Fibroblast of lung (primary cell): ENCODE results near the gene HECW1. TPM values are rescaled to one million over a fixed set of nuclear protein-coding genes. Genes with fewer than 3 reads are reported as not detected.

Source experiments
- DNase-seq, 2 donors: peaks; one replicate each; pipeline versions ENCODE4 v3.0.0 to v3.0.0-alpha.2; 2010; ENCODE audit warnings: low read depth in 2 of 2
- H2AFZ ChIP-seq: 2 replicates; pipeline ENCODE4 v1.5.1; 2012; ENCODE audit warnings: low read length, control low read depth, inconsistent platforms
- H3K27ac ChIP-seq: 2 replicates; pipeline ENCODE4 v1.5.1; 2011; ENCODE audit warnings: low read length, control low read depth; ENCODE audit not compliant: insufficient read depth
- H3K27me3 ChIP-seq: 2 replicates; pipeline ENCODE4 v1.5.1; 2011; ENCODE audit warnings: mild to moderate bottlenecking, low read length; ENCODE audit not compliant: control insufficient read depth, insufficient read depth
- H3K36me3 ChIP-seq: 2 replicates; pipeline ENCODE4 v1.5.1; 2011; ENCODE audit warnings: low read length; ENCODE audit not compliant: control insufficient read depth, insufficient read depth
- H3K4me1 ChIP-seq: 2 replicates; pipeline ENCODE4 v1.5.1; 2011; ENCODE audit warnings: low read length; ENCODE audit not compliant: control insufficient read depth, insufficient read depth; ENCODE audit errors: extremely low read depth
- H3K4me2 ChIP-seq: 2 replicates; pipeline ENCODE4 v1.5.1; 2011; ENCODE audit warnings: low read length, control low read depth; ENCODE audit not compliant: insufficient read depth; ENCODE audit errors: extremely low read depth
- H3K4me3 ChIP-seq, 4 experiments: fragments of 200-600 bp in 1 of 4; sonication (generic) in 1 of 4; replicated peaks in 1 of 4; 2 replicates each; pipeline ENCODE4 v1.5.1; 2011 to 2016; ENCODE audit warnings: low read length in 4 of 4, low read depth in 3 of 4, mild to moderate bottlenecking in 3 of 4, control low read depth in 2 of 4, inconsistent platforms in 1 of 4, mixed read lengths in 1 of 4; ENCODE audit not compliant: insufficient read depth in 1 of 4; ENCODE audit errors: control extremely low read depth in 1 of 4
- H3K79me2 ChIP-seq: 2 replicates; pipeline ENCODE4 v1.5.1; 2012; ENCODE audit warnings: mild to moderate bottlenecking, low read length, inconsistent platforms; ENCODE audit not compliant: control insufficient read depth, insufficient read depth
- H3K9ac ChIP-seq: 2 replicates; pipeline ENCODE4 v1.5.1; 2011; ENCODE audit warnings: mild to moderate bottlenecking, low read length, control low read depth; ENCODE audit not compliant: insufficient read depth
- H3K9me3 ChIP-seq: 2 replicates; pipeline ENCODE4 v1.5.1; 2012; ENCODE audit warnings: low read depth, low read length; ENCODE audit not compliant: control insufficient read depth, insufficient read depth
- H4K20me1 ChIP-seq: 2 replicates; pipeline ENCODE4 v1.5.1; 2011; ENCODE audit warnings: low read length; ENCODE audit not compliant: control insufficient read depth, insufficient read depth; ENCODE audit errors: extremely low read depth
- EZH2 ChIP-seq: IDR thresholded peaks from 2 replicates; pipeline ENCODE4 v1.5.1; 2012; ENCODE audit warnings: low read length, control low read depth, mild to moderate bottlenecking; ENCODE audit errors: missing control alignments
- polyA plus RNA-seq, 2 donors: library from polyadenylated mRNA; depleted of rRNA in 1 of 2; stranded (reverse) in 1 of 2; unstranded in 1 of 2; fragments of >200 nt; gene quantifications; 2 replicates each; pipeline ENCODE4 v1.2.1, GENCODE V29; 2011 to 2012; ENCODE audit warnings: missing spikeins in 1 of 2
- total RNA-seq: library from RNA; depleted of rRNA; stranded (reverse); fragments of >200 nt; gene quantifications from 2 replicates; pipeline ENCODE4 v1.2.1, GENCODE V29; 2014
- TF ChIP-seq, protein P1 (sequence below), 2 donors: IDR thresholded peaks in 1 of 2; conservative IDR thresholded peaks in 1 of 2; 1 replicate in 1 of 2; 2 replicates in 1 of 2; pipeline ENCODE4 v1.5.1; 2011 to 2012; ENCODE audit warnings: low read length in 2 of 2, control low read depth in 1 of 2, inconsistent platforms in 1 of 2, low read depth in 1 of 2, mild to moderate bottlenecking in 1 of 2

HECW1 gene
- total and polyA plus RNA-seq, 2 donors (not counting 1 experiment from before 2014, with no cell fraction given) = 1.1 to 6.1 TPM

GRCh38 chr7:43283706-43284105 lies 171.3 kb downstream of the HECW1 start:
- Histone ChIP-seq H3K9me3 (no peaks in the 10 kb centered on the region), H3K36me3 (no peaks in the 10 kb centered on the region), H4K20me1 (no peaks in the 10 kb centered on the region), H3K4me1 (no peaks in the 10 kb centered on the region), H3K4me3 (no peak overlapping the region), H2AFZ (no peak overlapping the region), H3K9ac (no peak overlapping the region), H3K27ac (no peak overlapping the region), H3K79me2 (no peaks in the 10 kb centered on the region), H3K4me2 (no peak overlapping the region), H3K27me3 (no peaks in the 10 kb centered on the region)
- no peak for DNase-seq
- TF ChIP-seq, protein P1, sequence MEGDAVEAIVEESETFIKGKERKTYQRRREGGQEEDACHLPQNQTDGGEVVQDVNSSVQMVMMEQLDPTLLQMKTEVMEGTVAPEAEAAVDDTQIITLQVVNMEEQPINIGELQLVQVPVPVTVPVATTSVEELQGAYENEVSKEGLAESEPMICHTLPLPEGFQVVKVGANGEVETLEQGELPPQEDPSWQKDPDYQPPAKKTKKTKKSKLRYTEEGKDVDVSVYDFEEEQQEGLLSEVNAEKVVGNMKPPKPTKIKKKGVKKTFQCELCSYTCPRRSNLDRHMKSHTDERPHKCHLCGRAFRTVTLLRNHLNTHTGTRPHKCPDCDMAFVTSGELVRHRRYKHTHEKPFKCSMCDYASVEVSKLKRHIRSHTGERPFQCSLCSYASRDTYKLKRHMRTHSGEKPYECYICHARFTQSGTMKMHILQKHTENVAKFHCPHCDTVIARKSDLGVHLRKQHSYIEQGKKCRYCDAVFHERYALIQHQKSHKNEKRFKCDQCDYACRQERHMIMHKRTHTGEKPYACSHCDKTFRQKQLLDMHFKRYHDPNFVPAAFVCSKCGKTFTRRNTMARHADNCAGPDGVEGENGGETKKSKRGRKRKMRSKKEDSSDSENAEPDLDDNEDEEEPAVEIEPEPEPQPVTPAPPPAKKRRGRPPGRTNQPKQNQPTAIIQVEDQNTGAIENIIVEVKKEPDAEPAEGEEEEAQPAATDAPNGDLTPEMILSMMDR (conservative IDR thresholded peaks at IDR 0.05 in 1 of 2, IDR thresholded peaks at IDR 0.05 in 1 of 2; ENCODE audit: low read depth in 1 of 2, low read length in 2 of 2) = no peak
- TF ChIP-seq EZH2 = no peak

GRCh38 chr7:43289826-43290225 lies 177.4 kb downstream of the HECW1 start:
- no peak overlapping the region for H3K4me2 ChIP-seq
- H3K27ac ChIP-seq = no peak overlapping the region
- no peaks in the 10 kb centered on the region for H3K79me2 ChIP-seq
- H3K9me3 ChIP-seq = no peaks in the 10 kb centered on the region
- H3K9ac ChIP-seq = no peak overlapping the region
- no peak overlapping the region for H3K4me3 ChIP-seq
- H2AFZ ChIP-seq = no peak overlapping the region
- DNase-seq = no peak
- H4K20me1 ChIP-seq = no peaks in the 10 kb centered on the region
- no peaks in the 10 kb centered on the region for H3K36me3 ChIP-seq
- no peaks in the 10 kb centered on the region for H3K27me3 ChIP-seq
- TF ChIP-seq, protein P1 (conservative IDR thresholded peaks at IDR 0.05 in 1 of 2, IDR thresholded peaks at IDR 0.05 in 1 of 2; ENCODE audit: low read depth in 1 of 2, low read length in 2 of 2) = no peak
- TF ChIP-seq EZH2 = no peak
- peaks cover 8% of the 10 kb centered on the region for H3K4me1 ChIP-seq

GRCh38 chr7:43290978-43291377 lies 178.5 kb downstream of the HECW1 start:
- no peaks in the 10 kb centered on the region for H4K20me1 ChIP-seq
- H3K4me1 ChIP-seq = peaks cover 8% of the 10 kb centered on the region
- H3K9me3 ChIP-seq = no peaks in the 10 kb centered on the region
- no peaks in the 10 kb centered on the region for H3K79me2 ChIP-seq
- no peak overlapping the region for H3K27ac ChIP-seq
- H2AFZ ChIP-seq = no peak overlapping the region
- H3K4me2 ChIP-seq = no peak overlapping the region
- no peaks in the 10 kb centered on the region for H3K27me3 ChIP-seq
- no peak overlapping the region for H3K9ac ChIP-seq
- no peaks in the 10 kb centered on the region for H3K36me3 ChIP-seq
- H3K4me3 ChIP-seq = no peak overlapping the region
- no peak for DNase-seq
- no peak for TF ChIP-seq EZH2
- TF ChIP-seq, protein P1 (conservative IDR thresholded peaks at IDR 0.05 in 1 of 2, IDR thresholded peaks at IDR 0.05 in 1 of 2; ENCODE audit: low read depth in 1 of 2, low read length in 2 of 2) = no peak
